ENCODE results near the gene B3GAT1. TPM values are rescaled to one million over a fixed set of nuclear protein-coding genes. Genes with fewer than 3 reads are reported as not detected.

B3GAT1 gene
- polyA plus RNA-seq, 1 of the 3 experiments (the other 2 are of a cell fraction) = 0.15 TPM

DNA sequence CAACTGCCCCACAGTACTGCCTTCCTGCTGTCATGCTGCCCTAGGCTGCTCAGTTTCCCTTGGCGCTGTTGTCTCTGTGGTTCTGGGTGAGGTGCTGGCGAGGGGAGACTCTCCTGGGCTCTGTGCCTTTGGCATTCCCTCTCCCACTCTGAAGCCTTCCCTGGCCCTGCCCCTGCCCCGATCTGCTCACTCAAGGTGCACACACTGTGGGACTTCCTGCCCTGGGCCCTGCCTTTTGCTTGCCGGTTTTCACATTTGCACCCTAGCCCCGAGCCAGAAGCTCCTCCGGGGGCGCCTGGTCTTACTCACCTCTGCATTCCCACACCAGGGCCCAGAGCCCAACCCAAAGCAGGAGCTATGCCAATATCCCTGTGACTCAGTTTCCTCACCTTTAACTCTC is 12.0 kb downstream of the B3GAT1 start:
- peaks cover 0 to 15% of the 10 kb centered on the region in 2 experiments; a peak in 1 of 4 replicates for H3K4me1 ChIP-seq (ENCODE audit: control insufficient read depth in 1 of 2, insufficient read depth in 2 of 2, low read depth in 1 of 2, low read length in 1 of 2)
- 38% methylated on average over 2 of the region's 7 CpGs for WGBS (ENCODE audit: low lambda C conversion rate)
- H3K9ac ChIP-seq = no peak overlapping the region
- no peak for DNase-seq
- H3F3A ChIP-seq (replicated peaks; ENCODE audit: insufficient read depth) = no peaks in the 10 kb centered on the region
- H3K9me2 ChIP-seq = no peaks in the 10 kb centered on the region
- H3K79me2 ChIP-seq (ENCODE audit: insufficient read depth) = no peaks in the 10 kb centered on the region
- no peak overlapping the region for H3K4me2 ChIP-seq
- H3K27me3 ChIP-seq (ENCODE audit: insufficient read depth) = no peaks in the 10 kb centered on the region
- no peak overlapping the region for H3K4me3 ChIP-seq (ENCODE audit: low read depth in 2 of 2, low read length in 1 of 2)
- no peaks in the 10 kb centered on the region for H4K20me1 ChIP-seq (ENCODE audit: insufficient read depth)
- TF ChIP-seq, protein P1, sequence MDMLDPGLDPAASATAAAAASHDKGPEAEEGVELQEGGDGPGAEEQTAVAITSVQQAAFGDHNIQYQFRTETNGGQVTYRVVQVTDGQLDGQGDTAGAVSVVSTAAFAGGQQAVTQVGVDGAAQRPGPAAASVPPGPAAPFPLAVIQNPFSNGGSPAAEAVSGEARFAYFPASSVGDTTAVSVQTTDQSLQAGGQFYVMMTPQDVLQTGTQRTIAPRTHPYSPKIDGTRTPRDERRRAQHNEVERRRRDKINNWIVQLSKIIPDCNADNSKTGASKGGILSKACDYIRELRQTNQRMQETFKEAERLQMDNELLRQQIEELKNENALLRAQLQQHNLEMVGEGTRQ (IDR thresholded peaks at IDR 0.05; ENCODE audit: borderline replicate concordance, low read depth, low read length) = no peak
- TF ChIP-seq RXRA (IDR thresholded peaks at IDR 0.05; ENCODE audit: borderline replicate concordance, low read depth) (no peak), NFIC (IDR thresholded peaks at IDR 0.05; ENCODE audit: borderline replicate concordance) (no peak), JUND (IDR thresholded peaks at IDR 0.05) (no peak), ELF1 (IDR thresholded peaks at IDR 0.05) (no peak), EP300 (IDR thresholded peaks at IDR 0.05; ENCODE audit: borderline replicate concordance in 1 of 2, low read depth in 1 of 2, low read length in 1 of 2) (no peak), EZH2phosphoT487 (IDR thresholded peaks at IDR 0.05; ENCODE audit: borderline replicate concordance, low read depth) (no peak), CHD2 (IDR thresholded peaks at IDR 0.05; ENCODE audit: low read length, partially characterized antibody) (no peak), FOSL2 (IDR thresholded peaks at IDR 0.05; ENCODE audit: borderline replicate concordance, low read depth) (no peak), TAF1 (IDR thresholded peaks at IDR 0.05; ENCODE audit: borderline replicate concordance, low read depth, low read length) (no peak), FOXJ3 (CRISPR knock-in tag; IDR thresholded peaks at IDR 0.05) (no peak), MEF2A (IDR thresholded peaks at IDR 0.05; ENCODE audit: borderline replicate concordance, low read depth) (no peak), RFX5 (IDR thresholded peaks at IDR 0.05; ENCODE audit: low read length) (no peak), TEAD4 (IDR thresholded peaks at IDR 0.05; ENCODE audit: borderline replicate concordance, insufficient read depth) (no peak)
- TF ChIP-seq, protein P2, sequence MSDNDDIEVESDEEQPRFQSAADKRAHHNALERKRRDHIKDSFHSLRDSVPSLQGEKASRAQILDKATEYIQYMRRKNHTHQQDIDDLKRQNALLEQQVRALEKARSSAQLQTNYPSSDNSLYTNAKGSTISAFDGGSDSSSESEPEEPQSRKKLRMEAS (IDR thresholded peaks at IDR 0.05; ENCODE audit: low read depth) = no peak
- H2AFZ ChIP-seq (ENCODE audit: low read depth) = no peak overlapping the region
- no peaks in the 10 kb centered on the region for H3K9me3 ChIP-seq
- ChIA-PET POLR2A (interaction anchor here (1.0 kb wide), 1 partner anchor 12 kb away, joined by 3 read pairs; the partner anchor contains the start of gene B3GAT1), CTCF (no interaction called here)
- no peak overlapping the region for H3K27ac ChIP-seq (ENCODE audit: low read depth in 2 of 2, low read length in 1 of 2)
- H3K36me3 ChIP-seq (replicated peaks in 1 of 2; ENCODE audit: control insufficient read depth in 1 of 2, insufficient read depth in 2 of 2, low read length in 1 of 2) = no peaks in the 10 kb centered on the region

GRCh38 chr11:134399293-134399654 is 12.8 kb downstream of the B3GAT1 start:
- no peak for DNase-seq
- WGBS (ENCODE audit: low lambda C conversion rate) = 0% methylated on average over 1 of the region's 8 CpGs
- no peaks in the 10 kb centered on the region for H3K9me3 ChIP-seq

More at GRCh38 chr11:134399293-134399654, 12.8 kb downstream of the B3GAT1 start:
- Histone ChIP-seq H3K4me2 (no peak overlapping the region), H3K36me3 (replicated peaks in 1 of 2; ENCODE audit: control insufficient read depth in 1 of 2, insufficient read depth in 2 of 2, low read length in 1 of 2) (no peaks in the 10 kb centered on the region), H3K79me2 (ENCODE audit: insufficient read depth) (no peaks in the 10 kb centered on the region), H2AFZ (ENCODE audit: low read depth) (no peak overlapping the region), H3K27me3 (ENCODE audit: insufficient read depth) (no peaks in the 10 kb centered on the region), H3K9me2 (no peaks in the 10 kb centered on the region), H3K4me1 (ENCODE audit: control insufficient read depth in 1 of 2, insufficient read depth in 2 of 2, low read depth in 1 of 2, low read length in 1 of 2) (peaks cover 0 to 15% of the 10 kb centered on the region in 2 experiments; a peak in 1 of 4 replicates), H3K4me3 (ENCODE audit: low read depth in 2 of 2, low read length in 1 of 2) (no peak overlapping the region), H3K27ac (ENCODE audit: low read depth in 2 of 2, low read length in 1 of 2) (no peak overlapping the region), H4K20me1 (ENCODE audit: insufficient read depth) (no peaks in the 10 kb centered on the region), H3K9ac (no peak overlapping the region), H3F3A (replicated peaks; ENCODE audit: insufficient read depth) (no peaks in the 10 kb centered on the region)
- POLR2A ChIA-PET = interaction anchor here (1.0 to 1.2 kb wide), 2 partner anchors 12 to 13 kb away, joined by 3 to 5 read pairs; partner anchors contain the start of gene B3GAT1
- TF ChIP-seq CHD2 (IDR thresholded peaks at IDR 0.05; ENCODE audit: low read length, partially characterized antibody) (no peak), FOXM1 (IDR thresholded peaks at IDR 0.05; ENCODE audit: low read depth) (no peak), EP300 (IDR thresholded peaks at IDR 0.05; ENCODE audit: borderline replicate concordance in 1 of 2, low read depth in 1 of 2, low read length in 1 of 2) (no peak), REST (IDR thresholded peaks at IDR 0.05; ENCODE audit: low read depth, low read length) (no peak), TCF12 (IDR thresholded peaks at IDR 0.05) (no peak)
- CTCF ChIA-PET = interaction anchor here (0.9 to 1.0 kb wide), 2 partner anchors 17 to 39 kb away, joined by 3 read pairs; no protein-coding TSS in a partner anchor

Data from SK-N-SH (cell line).